HL-60/S4 (cell line): ENCODE results near the gene SLC30A1.

Experiments
- in situ Hi-C: fragments of 300-500 bp; cut with MboI; formaldehyde crosslinking; loops from 2 replicates; pipeline ENCODE4 v1.14.3; 2022; ENCODE audit warnings: low sequenced_read_pairs

SLC30A1 gene

GRCh38 chr1:211527888-211528287, 51.1 kb downstream of the SLC30A1 start:
- in situ Hi-C loops = no loop called here

- in situ Hi-C loops = no loop called here
These were observed 52.0 kb downstream of the SLC30A1 start for GRCh38 chr1:211527006-211527405.

- in situ Hi-C loops = no loop called here
These were observed 52.9 kb downstream of the SLC30A1 start for GRCh38 chr1:211526101-211526500.

GRCh38 chr1:211525101-211525676, 53.8 kb downstream of the SLC30A1 start:
- in situ Hi-C loops = no loop called here

DNA sequence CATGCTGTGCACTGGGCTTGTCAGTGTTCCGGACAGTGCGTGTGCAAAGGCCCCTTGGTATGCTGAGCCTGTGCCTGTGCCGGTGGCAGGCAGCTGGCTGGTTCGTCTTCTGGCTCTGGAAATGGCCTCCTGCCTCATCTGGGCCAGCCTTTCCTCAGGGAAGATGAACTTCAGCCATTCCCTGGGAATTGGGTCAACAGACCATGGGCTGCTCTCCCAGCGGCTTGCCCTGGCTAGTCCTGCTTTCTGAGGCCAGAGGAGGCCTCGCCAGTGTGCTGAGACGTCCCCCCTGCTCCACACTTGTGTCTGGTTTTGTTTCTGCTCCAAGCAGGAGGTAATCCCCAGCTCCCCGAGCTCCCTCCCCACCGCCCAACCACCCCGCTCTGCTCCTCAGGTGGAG, 54.4 kb downstream of the SLC30A1 start:
- in situ Hi-C loops = no loop called here

GRCh38 chr1:211522804-211523203, 56.2 kb downstream of the SLC30A1 start:
- in situ Hi-C loops = no loop called here
